Neutrophil (primary cell): ENCODE results near the gene LMO7.

ENCODE experiments used
- H3K27ac ChIP-seq: fragments of 200-600 bp; sonication (generic); 2 replicates; pipeline ENCODE4 v1.5.1; 2016; ENCODE audit warnings: mild to moderate bottlenecking, moderate library complexity
- H3K27me3 ChIP-seq: fragments of 200-600 bp; sonication (generic); 2 replicates; pipeline ENCODE4 v1.6.0; 2016; ENCODE audit warnings: mild to moderate bottlenecking
- H3K36me3 ChIP-seq: fragments of 200-600 bp; sonication (generic); 2 replicates; pipeline ENCODE4 v1.5.1; 2017
- H3K4me1 ChIP-seq, 2 experiments: fragments of 200-600 bp in 1 of 2; sonication (generic) in 1 of 2; 1 replicate in 1 of 2; 2 replicates in 1 of 2; pipeline versions ENCODE4 v1.5.1 to v1.6.1; 2013 to 2016; ENCODE audit warnings: low read depth in 1 of 2, low read length in 1 of 2, mild to moderate bottlenecking in 1 of 2, moderate library complexity in 1 of 2; ENCODE audit not compliant: control insufficient read depth in 1 of 2, insufficient read depth in 1 of 2
- H3K4me3 ChIP-seq, 2 experiments: fragments of 200-600 bp in 1 of 2; sonication (generic) in 1 of 2; 1 replicate in 1 of 2; 2 replicates in 1 of 2; pipeline ENCODE4 v1.5.1; 2013 to 2016; ENCODE audit warnings: low read depth in 1 of 2, low read length in 1 of 2, mild to moderate bottlenecking in 1 of 2, moderate library complexity in 1 of 2
- H3K9me3 ChIP-seq: fragments of 200-600 bp; sonication (generic); 2 replicates; pipeline ENCODE4 v1.5.1; 2016
- TF ChIP-seq, protein P1 (sequence below): fragments of 200-600 bp; sonication (generic); IDR thresholded peaks from 2 replicates; pipeline ENCODE4 v1.5.1; 2016; ENCODE audit warnings: antibody characterized with exemption

The LMO7 gene

DNA sequence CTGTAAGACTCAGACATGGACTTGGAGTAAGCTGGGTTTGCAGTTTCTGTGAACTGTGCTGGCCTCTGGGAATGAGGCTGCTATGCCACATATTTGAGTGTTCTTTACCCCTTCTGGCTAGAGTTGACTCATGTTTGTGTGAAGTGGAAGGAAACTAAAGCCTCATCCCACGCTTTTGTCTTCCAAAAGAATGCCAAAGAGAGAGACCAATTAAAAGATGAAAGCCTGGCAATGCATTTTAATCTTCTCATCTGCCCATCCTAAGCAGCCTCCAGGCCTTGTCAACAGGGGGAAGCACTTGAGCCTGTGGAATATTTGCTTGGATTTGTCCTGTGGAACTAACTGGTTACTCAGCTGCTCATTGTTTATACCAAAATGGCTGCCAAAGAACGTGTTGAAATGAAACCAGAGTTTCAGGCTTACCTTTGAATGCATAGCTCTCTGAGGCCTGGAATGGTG, 49.1 kb downstream of the LMO7 start:
- H3K9me3 ChIP-seq, result no peaks in the 10 kb centered on the region
- H3K27ac ChIP-seq, result no peak overlapping the region
- no peaks in the 10 kb centered on the region for H3K27me3 ChIP-seq
- TF ChIP-seq, protein P1, sequence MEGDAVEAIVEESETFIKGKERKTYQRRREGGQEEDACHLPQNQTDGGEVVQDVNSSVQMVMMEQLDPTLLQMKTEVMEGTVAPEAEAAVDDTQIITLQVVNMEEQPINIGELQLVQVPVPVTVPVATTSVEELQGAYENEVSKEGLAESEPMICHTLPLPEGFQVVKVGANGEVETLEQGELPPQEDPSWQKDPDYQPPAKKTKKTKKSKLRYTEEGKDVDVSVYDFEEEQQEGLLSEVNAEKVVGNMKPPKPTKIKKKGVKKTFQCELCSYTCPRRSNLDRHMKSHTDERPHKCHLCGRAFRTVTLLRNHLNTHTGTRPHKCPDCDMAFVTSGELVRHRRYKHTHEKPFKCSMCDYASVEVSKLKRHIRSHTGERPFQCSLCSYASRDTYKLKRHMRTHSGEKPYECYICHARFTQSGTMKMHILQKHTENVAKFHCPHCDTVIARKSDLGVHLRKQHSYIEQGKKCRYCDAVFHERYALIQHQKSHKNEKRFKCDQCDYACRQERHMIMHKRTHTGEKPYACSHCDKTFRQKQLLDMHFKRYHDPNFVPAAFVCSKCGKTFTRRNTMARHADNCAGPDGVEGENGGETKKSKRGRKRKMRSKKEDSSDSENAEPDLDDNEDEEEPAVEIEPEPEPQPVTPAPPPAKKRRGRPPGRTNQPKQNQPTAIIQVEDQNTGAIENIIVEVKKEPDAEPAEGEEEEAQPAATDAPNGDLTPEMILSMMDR, result no peak
- no peaks in the 10 kb centered on the region for H3K4me1 ChIP-seq
- H3K36me3 ChIP-seq, result no peaks in the 10 kb centered on the region
- no peak overlapping the region for H3K4me3 ChIP-seq

DNA sequence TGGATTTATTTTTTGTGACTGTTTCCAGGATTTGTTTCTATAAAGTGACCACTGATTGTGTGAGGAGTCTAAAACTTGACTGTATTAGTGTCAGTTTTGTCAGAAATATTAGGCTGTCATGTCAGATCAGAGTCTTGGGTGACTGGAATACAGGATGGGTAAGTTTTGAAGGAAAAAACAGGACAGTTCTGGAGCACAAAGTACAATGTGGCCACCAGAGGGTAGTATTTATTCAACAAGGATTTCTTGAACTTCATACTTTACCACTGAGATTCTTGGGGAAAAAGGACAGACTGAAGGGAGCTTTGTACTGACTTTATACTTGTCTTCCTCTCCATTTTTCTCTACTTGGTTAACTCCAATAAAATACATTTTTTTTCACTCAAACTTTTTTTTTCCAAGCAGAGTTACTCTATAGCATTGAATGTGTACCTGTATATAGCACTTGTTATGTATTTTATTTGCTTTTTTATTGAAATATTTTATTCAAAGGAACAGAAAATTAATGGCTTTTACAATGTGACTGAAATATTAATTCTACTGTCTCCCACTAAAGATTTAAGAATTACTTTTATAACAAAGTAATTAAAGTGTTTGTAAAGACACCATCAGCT, 51.1 kb downstream of the LMO7 start:
- Histone ChIP-seq H3K27ac (no peak overlapping the region), H3K27me3 (no peaks in the 10 kb centered on the region), H3K9me3 (no peaks in the 10 kb centered on the region), H3K4me3 (no peak overlapping the region), H3K4me1 (no peaks in the 10 kb centered on the region), H3K36me3 (no peaks in the 10 kb centered on the region)
- TF ChIP-seq, protein P1, result no peak

DNA sequence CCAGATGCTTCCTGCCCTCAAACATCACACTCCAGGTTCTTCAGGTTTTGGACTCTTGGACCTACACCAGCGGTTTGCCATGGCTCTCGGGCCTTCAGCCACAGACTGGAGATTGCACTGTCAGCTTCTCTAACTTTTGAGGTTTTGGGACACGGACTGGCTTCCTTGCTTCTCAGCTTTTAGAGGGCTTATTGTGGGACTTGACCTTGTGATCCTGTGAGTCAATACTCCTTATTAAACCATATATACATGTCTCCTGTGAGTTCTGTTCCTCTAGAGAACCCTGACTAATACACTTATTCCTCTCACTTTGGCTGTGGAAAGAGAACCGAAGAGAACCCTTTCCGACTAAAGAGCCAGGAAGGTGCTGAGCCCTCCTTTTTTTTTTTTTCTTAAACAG, 53.6 kb downstream of the LMO7 start:
- TF ChIP-seq, protein P1, result no peak
- no peaks in the 10 kb centered on the region for H3K36me3 ChIP-seq
- no peaks in the 10 kb centered on the region for H3K9me3 ChIP-seq
- no peaks in the 10 kb centered on the region for H3K4me1 ChIP-seq
- no peak overlapping the region for H3K4me3 ChIP-seq
- H3K27me3 ChIP-seq, result no peaks in the 10 kb centered on the region
- H3K27ac ChIP-seq, result no peak overlapping the region

DNA sequence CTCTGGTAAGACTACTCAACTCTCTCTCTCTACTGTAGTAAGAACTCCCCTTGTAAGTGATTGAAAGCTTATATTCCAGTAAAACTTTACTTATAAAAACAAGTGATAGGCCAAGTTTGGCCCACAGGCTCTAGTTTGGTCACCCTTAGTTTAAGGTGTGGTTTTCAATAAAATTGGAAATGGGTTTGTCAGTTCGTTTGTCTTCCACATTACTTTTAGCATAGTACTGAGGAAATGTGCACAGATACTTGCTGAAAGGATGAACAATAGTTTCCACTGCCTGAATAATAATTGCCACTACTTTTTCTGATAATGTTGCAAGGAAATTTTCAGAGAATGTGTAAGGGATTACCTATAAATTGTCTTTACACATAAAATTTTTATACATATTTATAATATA, 54.5 kb downstream of the LMO7 start:
- Histone ChIP-seq H3K36me3 (no peaks in the 10 kb centered on the region), H3K27me3 (no peaks in the 10 kb centered on the region), H3K4me3 (no peak overlapping the region), H3K9me3 (no peaks in the 10 kb centered on the region), H3K4me1 (no peaks in the 10 kb centered on the region), H3K27ac (no peak overlapping the region)
- TF ChIP-seq, protein P1, result no peak

DNA sequence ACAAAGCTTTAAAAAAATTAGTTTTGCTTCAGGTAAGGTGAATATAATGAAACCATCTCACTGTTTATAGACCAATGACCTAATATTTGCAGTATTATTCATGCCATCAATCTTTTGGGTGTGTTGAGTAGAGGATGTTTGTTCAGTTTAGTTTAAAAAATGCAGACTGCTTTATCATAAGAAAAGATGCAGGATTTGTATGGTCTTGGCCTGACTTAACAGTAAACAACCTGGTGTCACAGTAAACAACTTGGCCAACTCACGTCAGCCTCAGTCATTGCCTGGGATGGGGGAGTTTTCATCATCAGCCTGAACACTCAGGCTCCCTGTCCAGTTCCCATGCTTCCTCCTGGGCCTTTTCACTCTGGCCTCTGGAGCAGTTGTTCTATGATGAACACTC, 55.1 kb downstream of the LMO7 start:
- Histone ChIP-seq H3K4me3 (no peak overlapping the region), H3K4me1 (peaks cover 0 to 3% of the 10 kb centered on the region in 2 experiments), H3K27me3 (no peaks in the 10 kb centered on the region), H3K9me3 (no peaks in the 10 kb centered on the region), H3K36me3 (no peaks in the 10 kb centered on the region), H3K27ac (no peak overlapping the region)
- TF ChIP-seq, protein P1, result no peak
